ENCODE measurements around the gene TUBGCP6.

The TUBGCP6 gene

DNA sequence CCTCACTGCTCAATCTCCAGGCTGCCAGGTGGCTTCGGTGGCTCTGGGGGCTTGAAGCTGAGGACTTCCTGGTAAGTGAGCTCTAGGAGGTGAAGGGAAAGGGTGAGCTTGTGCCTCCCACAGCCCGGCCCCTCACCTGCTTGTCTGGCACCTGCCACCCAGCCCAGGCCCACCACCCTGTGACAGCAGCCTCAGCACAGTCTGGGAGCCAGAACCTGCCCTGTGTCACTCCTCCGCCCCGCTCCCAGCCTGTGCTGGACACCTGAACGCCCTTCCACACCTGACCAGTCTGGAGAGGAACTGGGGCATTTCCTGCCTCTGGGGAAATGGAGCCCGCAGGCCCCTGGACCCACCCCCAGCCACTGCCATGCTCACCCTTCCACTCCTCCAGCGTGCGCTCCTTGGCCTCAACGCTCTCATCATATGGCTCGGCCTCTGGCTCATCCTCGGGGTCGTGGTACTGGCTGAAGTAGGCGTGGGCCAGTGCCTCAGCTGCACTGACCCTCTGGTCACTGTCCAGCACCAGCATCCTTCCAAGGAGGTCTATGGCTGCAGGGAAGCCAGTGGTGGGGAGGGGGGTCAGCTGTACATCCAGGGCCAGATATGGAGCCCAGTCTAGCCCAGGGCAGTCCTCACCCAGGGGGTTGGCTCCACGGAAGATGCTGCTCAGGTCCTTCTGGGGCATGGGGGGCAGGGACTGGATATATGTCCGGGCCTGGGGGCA, 20.3 kb upstream of the TUBGCP6 start:
- FAIRE-seq (no peak), DNase-seq (ENCODE audit: insufficient read length, low spot score) (no peak)
- TF ChIP-seq POLR2A (IDR thresholded peaks at IDR 0.05; ENCODE audit: low read depth, low read length) (no peak), POU2F2 (IDR thresholded peaks at IDR 0.05; ENCODE audit: low read depth, low read length) (no peak), SPI1 (IDR thresholded peaks at IDR 0.05; ENCODE audit: low read depth, low read length) (no peak), POLR2AphosphoS5 (IDR thresholded peaks at IDR 0.05; ENCODE audit: low read depth, low read length) (no peak), TAF1 (IDR thresholded peaks at IDR 0.05; ENCODE audit: low read depth, low read length) (no peak), PAX5 (IDR thresholded peaks at IDR 0.05; ENCODE audit: insufficient read depth, low read length, severe bottlenecking) (no peak)

DNA sequence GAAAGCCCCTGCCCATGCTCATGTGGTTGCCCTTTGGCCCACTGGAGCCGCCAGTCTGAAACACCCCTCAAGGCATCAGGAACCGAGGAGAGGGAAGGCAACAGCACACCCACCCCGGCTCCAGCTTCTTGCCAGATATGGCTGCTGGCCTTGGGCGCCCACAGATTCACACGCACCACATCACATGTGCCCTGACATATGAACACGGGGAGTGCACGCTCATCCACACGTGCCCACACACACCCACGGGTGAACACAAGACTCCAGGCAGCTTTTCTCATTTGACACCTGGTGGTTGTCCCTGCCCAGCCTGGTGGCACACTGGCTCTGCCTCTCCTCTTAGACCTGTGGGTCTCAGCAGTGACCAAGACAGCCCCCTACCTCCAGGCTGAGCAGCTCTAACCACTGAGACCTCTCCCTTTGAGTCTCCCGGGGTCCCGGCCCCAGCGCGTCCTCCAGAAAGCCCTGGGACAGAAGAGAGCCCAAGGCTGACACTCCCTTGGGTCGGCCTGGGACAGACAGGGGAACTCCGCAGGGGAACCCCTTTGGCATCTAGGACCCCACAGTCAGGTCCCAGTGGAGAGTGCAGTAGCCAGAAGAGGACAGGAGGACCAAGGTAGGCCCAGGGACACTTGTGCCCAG, 19.4 kb upstream of the TUBGCP6 start:
- TF ChIP-seq POLR2A (IDR thresholded peaks at IDR 0.05; ENCODE audit: low read depth, low read length) (no peak), POLR2AphosphoS5 (IDR thresholded peaks at IDR 0.05; ENCODE audit: low read depth, low read length) (no peak), POU2F2 (IDR thresholded peaks at IDR 0.05; ENCODE audit: low read depth, low read length) (no peak), PAX5 (IDR thresholded peaks at IDR 0.05; ENCODE audit: insufficient read depth, low read length, severe bottlenecking) (no peak), TAF1 (IDR thresholded peaks at IDR 0.05; ENCODE audit: low read depth, low read length) (no peak), SPI1 (IDR thresholded peaks at IDR 0.05; ENCODE audit: low read depth, low read length) (no peak)
- no peak for FAIRE-seq
- DNase-seq (ENCODE audit: insufficient read length, low spot score) = no peak

DNA sequence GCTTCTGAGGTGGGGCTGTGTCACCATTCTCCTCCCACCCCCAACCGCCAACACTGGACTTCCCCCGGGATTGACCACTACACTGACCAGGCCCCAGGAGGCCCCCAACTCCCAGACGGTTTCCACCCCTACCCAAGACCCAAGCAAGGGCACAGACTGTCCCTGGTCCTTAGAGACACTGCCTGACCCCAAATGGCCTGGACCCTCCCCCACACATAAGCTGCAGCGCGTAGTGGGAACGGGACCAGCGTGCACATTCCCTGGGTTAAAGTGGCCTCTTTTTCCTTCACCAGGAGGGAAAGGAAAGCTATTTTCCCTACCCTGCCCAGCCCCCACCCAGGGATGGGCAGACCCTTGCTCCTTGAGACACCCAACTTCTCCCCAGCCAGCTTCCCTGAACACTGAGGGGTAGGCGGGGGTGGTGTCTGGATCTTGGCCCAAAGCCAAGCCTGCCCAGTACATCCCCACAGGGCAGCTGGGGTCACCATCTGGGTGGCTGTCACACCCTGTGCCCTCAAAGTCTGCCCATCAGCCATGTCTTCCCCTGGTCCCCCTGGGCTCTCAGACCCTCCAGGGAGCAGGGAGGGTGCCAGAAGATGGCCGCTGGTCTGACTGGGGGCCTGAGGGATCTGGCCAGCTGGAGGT, 18.3 kb upstream of the TUBGCP6 start:
- no peak for FAIRE-seq
- DNase-seq (ENCODE audit: insufficient read length, low spot score) = no peak
- TF ChIP-seq POLR2AphosphoS5 (IDR thresholded peaks at IDR 0.05; ENCODE audit: low read depth, low read length) (no peak), POU2F2 (IDR thresholded peaks at IDR 0.05; ENCODE audit: low read depth, low read length) (no peak), TAF1 (IDR thresholded peaks at IDR 0.05; ENCODE audit: low read depth, low read length) (no peak), POLR2A (IDR thresholded peaks at IDR 0.05; ENCODE audit: low read depth, low read length) (no peak), PAX5 (IDR thresholded peaks at IDR 0.05; ENCODE audit: insufficient read depth, low read length, severe bottlenecking) (no peak), SPI1 (IDR thresholded peaks at IDR 0.05; ENCODE audit: low read depth, low read length) (no peak)

- FAIRE-seq (peak; percentile 9), DNase-seq (ENCODE audit: insufficient read length, low spot score) (no peak)
- no peak for TF ChIP-seq POLR2A (IDR thresholded peaks at IDR 0.05; ENCODE audit: low read depth, low read length)
- TF ChIP-seq POLR2AphosphoS5 (IDR thresholded peaks at IDR 0.05; ENCODE audit: low read depth, low read length) = no peak
- TF ChIP-seq PAX5 (IDR thresholded peaks at IDR 0.05; ENCODE audit: insufficient read depth, low read length, severe bottlenecking) = no peak
- TF ChIP-seq SPI1 (IDR thresholded peaks at IDR 0.05; ENCODE audit: low read depth, low read length) = no peak
Measured at GRCh38 chr22:50262460-50262911, 17.7 kb upstream of the TUBGCP6 start.

DNA sequence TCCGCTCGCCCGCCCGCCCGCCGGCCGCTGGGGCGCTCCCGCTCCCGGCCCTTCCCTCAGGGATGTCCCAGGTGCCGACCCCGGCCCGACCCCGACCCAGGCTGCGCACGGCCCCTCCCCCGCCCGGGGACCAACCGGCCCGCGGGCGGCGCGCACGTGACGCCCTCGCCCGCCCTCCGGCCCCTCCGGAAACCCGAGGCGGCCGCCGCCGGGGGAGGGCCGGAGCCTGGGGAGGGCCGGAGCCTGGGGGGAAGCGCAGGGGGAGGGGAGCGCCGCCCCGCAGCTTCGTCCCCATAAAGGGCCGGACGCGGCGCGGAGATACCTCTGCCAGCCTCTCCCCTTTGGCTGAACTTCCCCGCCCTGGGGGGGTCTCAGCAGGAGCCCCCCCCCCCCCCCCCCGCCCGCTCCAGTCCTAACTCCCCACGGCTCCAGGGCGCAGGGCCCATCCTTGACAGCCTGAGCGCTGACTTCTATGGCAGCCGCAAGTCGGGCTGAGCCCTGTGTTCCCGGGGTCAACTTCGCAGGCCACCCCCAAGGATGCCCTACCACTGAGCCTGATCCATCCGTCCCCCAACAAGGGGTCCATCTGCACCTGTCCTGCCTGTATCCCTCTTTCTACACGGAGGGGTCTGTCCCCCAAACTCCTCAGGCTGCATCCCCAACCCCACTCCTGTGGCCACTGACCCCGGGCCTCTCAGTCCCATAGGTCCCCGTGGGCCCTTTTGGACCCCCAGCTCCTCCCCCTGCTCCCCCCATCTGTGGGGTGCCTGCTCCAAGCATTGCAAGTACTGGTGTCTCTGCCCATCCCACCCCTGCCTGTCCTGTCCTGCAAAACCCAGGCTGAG, 17.0 kb upstream of the TUBGCP6 start, which contains the start of gene MAPK12:
TSS of gene MAPK12 (minus strand) at position 69 of the 845 bp plus-strand sequence. CDS start 174 bp downstream, outside the sequence.
- TF ChIP-seq PAX5 (IDR thresholded peaks at IDR 0.05; ENCODE audit: insufficient read depth, low read length, severe bottlenecking) = no peak
- TF ChIP-seq TAF1 (IDR thresholded peaks at IDR 0.05; ENCODE audit: low read depth, low read length) = no peak
- no peak for TF ChIP-seq POLR2AphosphoS5 (IDR thresholded peaks at IDR 0.05; ENCODE audit: low read depth, low read length)
- no peak for TF ChIP-seq SPI1 (IDR thresholded peaks at IDR 0.05; ENCODE audit: low read depth, low read length)
- no peak for TF ChIP-seq POU2F2 (IDR thresholded peaks at IDR 0.05; ENCODE audit: low read depth, low read length)
- TF ChIP-seq POLR2A (IDR thresholded peaks at IDR 0.05; ENCODE audit: low read depth, low read length) = no peak

DNA sequence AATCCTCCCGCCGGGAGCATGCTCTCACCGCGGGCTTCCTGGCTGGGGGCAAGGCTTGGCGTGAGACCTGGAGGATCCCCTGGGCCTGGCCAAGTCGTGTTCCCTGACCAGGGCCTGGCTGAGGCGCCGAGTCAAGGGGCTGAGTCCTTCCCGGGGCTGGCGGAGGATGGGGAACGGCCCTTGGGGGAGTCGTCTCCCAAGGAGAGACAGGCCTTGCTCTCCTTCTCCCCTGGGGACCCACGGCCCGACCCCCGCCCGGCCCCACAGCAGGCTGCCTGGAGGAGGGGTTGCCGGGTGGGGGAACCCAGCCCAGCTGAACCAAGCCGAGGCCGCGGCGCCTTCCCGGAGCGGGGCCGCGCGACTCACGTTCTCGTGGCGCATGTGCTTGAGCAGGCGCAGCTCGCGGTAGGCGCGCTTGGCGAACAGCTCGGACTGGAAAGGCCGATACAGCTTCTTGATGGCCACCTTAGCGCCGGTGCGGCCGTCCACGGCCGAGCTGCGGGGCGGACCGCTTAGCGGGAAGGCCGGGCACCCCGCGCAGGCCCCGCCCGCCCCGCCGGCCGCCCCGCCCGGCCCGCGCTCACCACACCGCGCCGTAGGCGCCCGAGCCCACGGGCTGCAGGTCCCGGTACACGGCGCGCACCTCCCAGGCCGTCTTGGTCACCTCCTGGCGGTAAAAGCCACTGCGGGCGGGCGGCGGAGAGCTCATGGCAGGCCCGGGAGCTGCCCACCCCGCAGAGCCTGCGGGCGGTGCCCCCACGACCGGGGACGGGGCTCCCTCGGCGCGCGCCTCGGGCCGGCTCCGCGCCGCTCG, 16.2 kb upstream of the TUBGCP6 start:
- peak; percentile 87 for DNase-seq (ENCODE audit: insufficient read length, low spot score)
- TF ChIP-seq PAX5 (IDR thresholded peaks at IDR 0.05; ENCODE audit: insufficient read depth, low read length, severe bottlenecking) (no peak), POU2F2 (IDR thresholded peaks at IDR 0.05; ENCODE audit: low read depth, low read length) (no peak), SPI1 (IDR thresholded peaks at IDR 0.05; ENCODE audit: low read depth, low read length) (no peak), POLR2A (IDR thresholded peaks at IDR 0.05; ENCODE audit: low read depth, low read length) (no peak), POLR2AphosphoS5 (IDR thresholded peaks at IDR 0.05; ENCODE audit: low read depth, low read length) (no peak), TAF1 (IDR thresholded peaks at IDR 0.05; ENCODE audit: low read depth, low read length) (no peak)
- peak; percentile 98 for FAIRE-seq

More for the DNA sequence above, 17.0 kb upstream of the TUBGCP6 start, which contains the start of gene MAPK12:
- DNase-seq (ENCODE audit: insufficient read length, low spot score) = peak; percentile 93
- no peak for FAIRE-seq

GRCh38 chr22:50260434-50260800, 15.6 kb upstream of the TUBGCP6 start:
- TF ChIP-seq POU2F2 (IDR thresholded peaks at IDR 0.05; ENCODE audit: low read depth, low read length) (no peak), POLR2AphosphoS5 (IDR thresholded peaks at IDR 0.05; ENCODE audit: low read depth, low read length) (no peak), PAX5 (IDR thresholded peaks at IDR 0.05; ENCODE audit: insufficient read depth, low read length, severe bottlenecking) (no peak), POLR2A (IDR thresholded peaks at IDR 0.05; ENCODE audit: low read depth, low read length) (no peak), TAF1 (IDR thresholded peaks at IDR 0.05; ENCODE audit: low read depth, low read length) (no peak), SPI1 (IDR thresholded peaks at IDR 0.05; ENCODE audit: low read depth, low read length) (no peak)
- DNase-seq (ENCODE audit: insufficient read length, low spot score) (no peak), FAIRE-seq (peak; percentile 43)

GRCh38 chr22:50259302-50259701, 14.5 kb upstream of the TUBGCP6 start:
- FAIRE-seq = no peak
- no peak for DNase-seq (ENCODE audit: insufficient read length, low spot score)

More at GRCh38 chr22:50259302-50259701, 14.5 kb upstream of the TUBGCP6 start:
- TF ChIP-seq PAX5 (IDR thresholded peaks at IDR 0.05; ENCODE audit: insufficient read depth, low read length, severe bottlenecking) = no peak
- no peak for TF ChIP-seq SPI1 (IDR thresholded peaks at IDR 0.05; ENCODE audit: low read depth, low read length)
- no peak for TF ChIP-seq TAF1 (IDR thresholded peaks at IDR 0.05; ENCODE audit: low read depth, low read length)
- no peak for TF ChIP-seq POLR2A (IDR thresholded peaks at IDR 0.05; ENCODE audit: low read depth, low read length)
- TF ChIP-seq POU2F2 (IDR thresholded peaks at IDR 0.05; ENCODE audit: low read depth, low read length) = no peak
- no peak for TF ChIP-seq POLR2AphosphoS5 (IDR thresholded peaks at IDR 0.05; ENCODE audit: low read depth, low read length)
